ENCODE measurements around the gene MANF. TPM values are rescaled to one million over a fixed set of nuclear protein-coding genes. Genes with fewer than 3 reads are reported as not detected.

Gene MANF
- total RNA-seq, 1 experiment from 2014 or later, result 132 TPM

GRCh38 chr3:51436998-51437639, 52.0 kb downstream of the MANF start:
- Histone ChIP-seq H3K4me3 (replicated peaks in 1 of 2; ENCODE audit: low read depth in 1 of 2, low read length in 2 of 2) (no peak overlapping the region), H3K27ac (ENCODE audit: low read depth, low read length) (no peak overlapping the region), H3K36me3 (ENCODE audit: control insufficient read depth in 1 of 2, insufficient read depth in 2 of 2, low read length in 2 of 2) (peaks cover 12 to 24% of the 10 kb centered on the region in 2 experiments), H3K4me1 (ENCODE audit: control insufficient read depth in 1 of 2, insufficient read depth in 2 of 2, low read length in 2 of 2) (no peaks in the 10 kb centered on the region), H2AFZ (ENCODE audit: low read depth, low read length, poor library complexity, severe bottlenecking) (no peak overlapping the region), H4K20me1 (ENCODE audit: insufficient read depth) (0 out of 2 replicates have a peak, but pooled peaks cover 4% of the 10 kb centered on the region), H3K27me3 (ENCODE audit: insufficient read depth, low read length) (no peaks in the 10 kb centered on the region), H3K9ac (ENCODE audit: low read length) (no peak overlapping the region), H3K79me2 (ENCODE audit: insufficient read depth, low read length) (peaks cover 7% of the 10 kb centered on the region; the same call in 1 of the 2 replicates), H3K9me3 (ENCODE audit: control insufficient read depth in 1 of 2, insufficient read depth in 1 of 2, low read depth in 1 of 2, low read length in 2 of 2) (no peaks in the 10 kb centered on the region), H3K4me2 (ENCODE audit: low read length) (no peak overlapping the region), H3K9me2 (ENCODE audit: insufficient read depth) (no peaks in the 10 kb centered on the region)
- ChIA-PET RAD21 (ENCODE audit: low non-redundant PET in 1 of 2, low total read pairs in 2 of 2, uncharacterized antibody in 2 of 2, unreplicated experiment in 2 of 2) (no interaction called here), CTCF (interaction anchor here (0.7 kb wide), 1 partner anchor 10 kb away, joined by 3 read pairs; no protein-coding TSS in a partner anchor), POLR2A (interaction anchor here (0.7 kb wide), 1 partner anchor 9 kb away, joined by 6 read pairs; no protein-coding TSS in a partner anchor)
- intact Hi-C loops (cut with micrococcal nuclease), result no loop called here
- ATAC-seq (no peak), DNase-seq (ENCODE audit: low read depth, low spot score) (no peak)
- no TSS peak for BruUV-seq (replicated peaks)
- no peak for TF ChIP-seq JUND (IDR thresholded peaks at IDR 0.05)
- TF ChIP-seq ZNF274 (IDR thresholded peaks at IDR 0.05; ENCODE audit: low read depth, low read length), result no peak
- no peak for TF ChIP-seq ATF3 (IDR thresholded peaks at IDR 0.05)
- no peak for TF ChIP-seq ZBTB33 (IDR thresholded peaks at IDR 0.05; ENCODE audit: extremely low read depth, insufficient replicate concordance, low read length)
- TF ChIP-seq YY1 (IDR thresholded peaks at IDR 0.05; ENCODE audit: extremely low read depth, insufficient replicate concordance, low read depth, low read length), result no peak
- TF ChIP-seq EZH2 (IDR thresholded peaks at IDR 0.05), result no peak
- TF ChIP-seq SRF (IDR thresholded peaks at IDR 0.05; ENCODE audit: low read depth), result no peak
- no peak for TF ChIP-seq CTCF (IDR thresholded peaks at IDR 0.05 in 2 of 3, conservative IDR thresholded peaks at IDR 0.05 in 1 of 3; ENCODE audit: borderline replicate concordance in 1 of 3, insufficient read depth in 1 of 3, low read depth in 2 of 3, low read length in 2 of 3)
- no peak for TF ChIP-seq FOSL1 (IDR thresholded peaks at IDR 0.05; ENCODE audit: low read depth)
- TF ChIP-seq CBX3 (IDR thresholded peaks at IDR 0.05; ENCODE audit: low read depth), result no peak
- no peak for TF ChIP-seq RAD21 (IDR thresholded peaks at IDR 0.05; ENCODE audit: low read depth)
- TF ChIP-seq TCF7L2 (IDR thresholded peaks at IDR 0.05; ENCODE audit: borderline replicate concordance, extremely low read depth, insufficient read depth, insufficient read length), result no peak
- no peak for TF ChIP-seq POLR2AphosphoS5 (IDR thresholded peaks at IDR 0.05; ENCODE audit: low read depth, low read length)
- TF ChIP-seq POLR2A (IDR thresholded peaks at IDR 0.05; ENCODE audit: borderline replicate concordance, extremely low read depth, insufficient read depth, insufficient read length), result no peak
- TF ChIP-seq EGR1 (IDR thresholded peaks at IDR 0.05; ENCODE audit: low read depth), result no peak
- no peak for TF ChIP-seq SIN3A (IDR thresholded peaks at IDR 0.05; ENCODE audit: low read depth)
- no peak for TF ChIP-seq ELF1 (IDR thresholded peaks at IDR 0.05; ENCODE audit: borderline replicate concordance, low read depth)
